Activated CD4-positive, alpha-beta T cell treated with anti-CD3 and anti-CD28 coated beads, Interleukin-2, amount 10 ng/mL, durations not matched to agents 24 days and 14 days (primary cell): Measurements from ENCODE around the gene PSMD11. TPM values are rescaled to one million over a fixed set of nuclear protein-coding genes. Genes with fewer than 3 reads are reported as not detected.

Experiments
- DNase-seq: peaks from one replicate; pipeline ENCODE4 v3.0.0; 2022
- H3K27ac Mint-ChIP-seq: one replicate; pipeline ENCODE4 v1.8.0; 2022; ENCODE audit warnings: mild to moderate bottlenecking, mixed read lengths
- H3K27me3 Mint-ChIP-seq: one replicate; pipeline ENCODE4 v1.8.0; 2022; ENCODE audit warnings: mixed read lengths
- H3K36me3 Mint-ChIP-seq: one replicate; pipeline ENCODE4 v1.8.0; 2022; ENCODE audit warnings: low read depth, mild to moderate bottlenecking, mixed read lengths
- H3K4me1 Mint-ChIP-seq: one replicate; pipeline ENCODE4 v1.8.0; 2021; ENCODE audit warnings: mixed read lengths
- H3K4me3 Mint-ChIP-seq: one replicate; pipeline ENCODE4 v1.8.0; 2022; ENCODE audit warnings: mild to moderate bottlenecking, moderate library complexity, mixed read lengths
- H3K9me3 Mint-ChIP-seq: one replicate; pipeline ENCODE4 v1.8.0; 2021; ENCODE audit warnings: mixed read lengths
- intact Hi-C: fragments of 100-400 bp; cut with micrococcal nuclease; formaldehyde crosslinking; loops from one replicate; pipeline ENCODE4 v1.15.1; 2023
- total RNA-seq: library from RNA; stranded (reverse); gene quantifications from 2 replicates; pipeline ENCODE4 v1.2.3, GENCODE V29; 2022

The PSMD11 gene
- total RNA-seq, 1 donor from 2014 or later = 217 TPM

- H3K4me1 Mint-ChIP-seq = peaks cover 17% of the 10 kb centered on the region
- peak; percentile 52 for DNase-seq
- no peak overlapping the region for H3K4me3 Mint-ChIP-seq
- H3K36me3 Mint-ChIP-seq = peaks cover 2% of the 10 kb centered on the region
- no peak overlapping the region for H3K27ac Mint-ChIP-seq
- intact Hi-C loops = no loop called here
- no peaks in the 10 kb centered on the region for H3K9me3 Mint-ChIP-seq
- no peaks in the 10 kb centered on the region for H3K27me3 Mint-ChIP-seq
Measured at GRCh38 chr17:32497431-32498205, 53.3 kb downstream of the PSMD11 start.

DNA sequence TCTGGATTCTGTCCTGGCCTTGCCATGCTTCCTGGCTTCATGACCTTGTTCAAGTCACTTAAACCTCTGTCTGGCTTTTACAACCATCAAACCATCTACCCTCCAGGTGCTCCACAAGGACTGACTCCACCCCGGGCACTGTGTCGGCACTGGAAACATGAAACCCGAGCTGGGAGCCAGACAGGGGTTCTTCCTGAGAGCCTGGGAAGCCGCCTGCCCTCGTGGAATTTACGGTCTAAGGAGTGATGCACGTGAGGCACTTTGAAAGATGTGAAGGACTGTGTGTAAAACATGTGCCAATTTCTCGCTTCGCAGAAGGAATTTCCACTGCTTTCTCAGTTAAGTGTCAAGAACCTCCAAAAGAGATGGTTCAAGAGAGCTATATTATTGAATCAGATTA lies 54.1 kb downstream of the PSMD11 start:
- Mint-ChIP-seq H3K27me3 (no peaks in the 10 kb centered on the region), H3K4me1 (peaks cover 16% of the 10 kb centered on the region), H3K4me3 (no peak overlapping the region), H3K27ac (no peak overlapping the region), H3K9me3 (no peaks in the 10 kb centered on the region), H3K36me3 (no peaks in the 10 kb centered on the region)
- peak; percentile 54 for DNase-seq
- intact Hi-C loops = no loop called here

- H3K36me3 Mint-ChIP-seq = no peaks in the 10 kb centered on the region
- no peaks in the 10 kb centered on the region for H3K27me3 Mint-ChIP-seq
- DNase-seq = no peak
- H3K4me3 Mint-ChIP-seq = peak overlapping the region; percentile 1
- H3K4me1 Mint-ChIP-seq = peaks cover 36% of the 10 kb centered on the region
- intact Hi-C loops = no loop called here
- H3K9me3 Mint-ChIP-seq = no peaks in the 10 kb centered on the region
- peak overlapping the region; percentile 42 for H3K27ac Mint-ChIP-seq
Measured at GRCh38 chr17:32502013-32502412, 57.7 kb downstream of the PSMD11 start.

DNA sequence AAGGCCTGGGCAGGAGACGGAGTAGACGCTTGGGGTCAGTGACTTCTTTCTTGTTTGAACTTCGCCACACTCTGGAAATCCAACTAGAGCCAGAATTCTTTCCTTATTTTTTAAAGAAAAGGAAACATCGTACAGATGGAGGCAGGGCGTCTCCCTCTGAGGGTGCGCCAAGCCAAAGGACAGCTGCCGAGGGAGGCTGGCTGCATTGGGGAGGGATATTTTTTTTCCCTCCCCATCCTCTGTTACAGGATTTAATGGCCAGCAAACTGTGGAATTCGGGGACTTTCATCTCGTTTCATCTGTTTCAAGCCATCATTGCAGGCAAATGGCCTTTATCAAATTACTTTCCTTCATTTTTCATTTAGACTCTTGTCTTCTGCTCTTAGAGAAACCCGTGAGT lies 58.4 kb downstream of the PSMD11 start:
- peaks cover 36% of the 10 kb centered on the region for H3K4me1 Mint-ChIP-seq
- H3K9me3 Mint-ChIP-seq = no peaks in the 10 kb centered on the region
- no peaks in the 10 kb centered on the region for H3K27me3 Mint-ChIP-seq
- no peak for DNase-seq
- H3K4me3 Mint-ChIP-seq = peak overlapping the region; percentile 72
- intact Hi-C loops = loop anchor here (1.0 kb wide), 1 partner anchor 21 kb away; no protein-coding TSS in a partner anchor
- no peaks in the 10 kb centered on the region for H3K36me3 Mint-ChIP-seq
- H3K27ac Mint-ChIP-seq = peak overlapping the region; percentile 95

- Mint-ChIP-seq H3K4me1 (peaks cover 36% of the 10 kb centered on the region), H3K27me3 (no peaks in the 10 kb centered on the region), H3K27ac (peak overlapping the region; percentile 95)
Measured at GRCh38 chr17:32503251-32504165, 59.2 kb downstream of the PSMD11 start.

GRCh38 chr17:32504166-32504990 lies 60.1 kb downstream of the PSMD11 start:
- H3K27ac Mint-ChIP-seq = peak overlapping the region; percentile 95
- DNase-seq = no peak
- H3K36me3 Mint-ChIP-seq = no peaks in the 10 kb centered on the region
- peak overlapping the region; percentile 72 for H3K4me3 Mint-ChIP-seq
- H3K27me3 Mint-ChIP-seq = no peaks in the 10 kb centered on the region
- intact Hi-C loops = no loop called here
- H3K4me1 Mint-ChIP-seq = peaks cover 36% of the 10 kb centered on the region
- no peaks in the 10 kb centered on the region for H3K9me3 Mint-ChIP-seq

More at GRCh38 chr17:32503251-32504165, 59.2 kb downstream of the PSMD11 start:
- intact Hi-C loops = loop anchor here (1.0 kb wide), 1 partner anchor 20 kb away; no protein-coding TSS in a partner anchor
- peak; percentile 88 for DNase-seq
- no peaks in the 10 kb centered on the region for H3K36me3 Mint-ChIP-seq
- H3K4me3 Mint-ChIP-seq = peak overlapping the region; percentile 72
- no peaks in the 10 kb centered on the region for H3K9me3 Mint-ChIP-seq

GRCh38 chr17:32508926-32509325 lies 64.6 kb downstream of the PSMD11 start:
- H3K36me3 Mint-ChIP-seq = no peaks in the 10 kb centered on the region
- no peak for DNase-seq
- H3K4me1 Mint-ChIP-seq = peaks cover 19% of the 10 kb centered on the region
- no peak overlapping the region for H3K27ac Mint-ChIP-seq
- intact Hi-C loops = no loop called here
- no peaks in the 10 kb centered on the region for H3K27me3 Mint-ChIP-seq
- H3K9me3 Mint-ChIP-seq = no peaks in the 10 kb centered on the region
- H3K4me3 Mint-ChIP-seq = no peak overlapping the region

- DNase-seq = no peak
- Mint-ChIP-seq H3K27me3 (no peaks in the 10 kb centered on the region), H3K9me3 (no peaks in the 10 kb centered on the region), H3K36me3 (no peaks in the 10 kb centered on the region), H3K27ac (no peak overlapping the region), H3K4me1 (peaks cover 9% of the 10 kb centered on the region), H3K4me3 (no peak overlapping the region)
- intact Hi-C loops = no loop called here
Measured at GRCh38 chr17:32510466-32510865, 66.2 kb downstream of the PSMD11 start.

DNA sequence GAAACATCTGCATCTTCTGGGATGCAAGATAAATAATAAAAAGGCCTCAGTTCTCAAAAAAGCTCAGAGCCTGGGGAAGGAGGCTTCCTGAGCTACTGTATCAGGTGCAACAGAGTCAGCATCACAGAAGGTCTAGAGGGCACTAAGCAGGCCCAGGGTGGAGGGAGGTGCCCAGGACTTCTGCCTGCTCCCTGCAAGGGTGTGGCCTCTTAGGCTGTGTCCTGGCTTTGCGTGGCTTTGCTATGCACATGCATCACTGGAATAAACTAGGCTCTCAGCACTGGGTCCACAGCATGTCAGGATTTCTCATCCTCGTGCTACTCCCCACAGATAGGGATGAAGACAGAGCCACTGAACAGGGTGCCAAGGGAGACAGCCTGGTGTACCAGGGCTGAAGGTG lies 68.0 kb downstream of the PSMD11 start:
- Mint-ChIP-seq H3K4me3 (no peak overlapping the region), H3K4me1 (peaks cover 20% of the 10 kb centered on the region)

DNA sequence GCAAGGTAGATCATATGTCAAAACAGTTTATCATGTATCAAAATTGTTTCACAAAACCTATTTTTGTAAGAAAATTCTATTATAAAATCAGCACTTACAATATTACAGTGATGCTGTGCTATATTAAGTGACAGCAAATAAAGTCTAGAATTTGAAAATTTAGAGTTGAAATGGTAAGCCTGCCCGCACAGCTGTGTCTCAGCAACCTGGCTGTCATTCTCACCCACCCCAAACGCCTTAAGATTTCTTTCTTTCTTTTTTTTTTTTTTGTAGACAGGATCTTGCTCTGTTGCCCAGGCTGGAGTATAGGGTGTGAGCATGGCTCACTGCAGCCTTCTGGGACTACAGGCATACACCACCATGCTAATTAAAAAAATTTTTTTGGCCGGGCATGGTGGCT lies 69.3 kb downstream of the PSMD11 start:
- peaks cover 29% of the 10 kb centered on the region for H3K4me1 Mint-ChIP-seq
- DNase-seq = no peak
- no peak overlapping the region for H3K27ac Mint-ChIP-seq
- H3K36me3 Mint-ChIP-seq = no peaks in the 10 kb centered on the region
- H3K9me3 Mint-ChIP-seq = no peaks in the 10 kb centered on the region
- intact Hi-C loops = no loop called here
- no peaks in the 10 kb centered on the region for H3K27me3 Mint-ChIP-seq
- H3K4me3 Mint-ChIP-seq = no peak overlapping the region

More for the DNA sequence above, 68.0 kb downstream of the PSMD11 start:
- Mint-ChIP-seq H3K27ac (no peak overlapping the region), H3K36me3 (no peaks in the 10 kb centered on the region), H3K27me3 (no peaks in the 10 kb centered on the region), H3K9me3 (no peaks in the 10 kb centered on the region)
- no peak for DNase-seq
- intact Hi-C loops = no loop called here

GRCh38 chr17:32514606-32515005 lies 70.3 kb downstream of the PSMD11 start:
- no peak for DNase-seq
- peaks cover 33% of the 10 kb centered on the region for H3K4me1 Mint-ChIP-seq

GRCh38 chr17:32515677-32516383 lies 71.5 kb downstream of the PSMD11 start:
- no peak for DNase-seq
- no peaks in the 10 kb centered on the region for H3K36me3 Mint-ChIP-seq
- intact Hi-C loops = no loop called here
- H3K27ac Mint-ChIP-seq = peak overlapping the region; percentile 9
- no peaks in the 10 kb centered on the region for H3K27me3 Mint-ChIP-seq
- H3K9me3 Mint-ChIP-seq = no peaks in the 10 kb centered on the region
- H3K4me1 Mint-ChIP-seq = peaks cover 45% of the 10 kb centered on the region
- H3K4me3 Mint-ChIP-seq = no peak overlapping the region

More at GRCh38 chr17:32514606-32515005, 70.3 kb downstream of the PSMD11 start:
- Mint-ChIP-seq H3K36me3 (no peaks in the 10 kb centered on the region), H3K27ac (no peak overlapping the region), H3K27me3 (no peaks in the 10 kb centered on the region), H3K4me3 (no peak overlapping the region), H3K9me3 (no peaks in the 10 kb centered on the region)
- intact Hi-C loops = no loop called here

DNA sequence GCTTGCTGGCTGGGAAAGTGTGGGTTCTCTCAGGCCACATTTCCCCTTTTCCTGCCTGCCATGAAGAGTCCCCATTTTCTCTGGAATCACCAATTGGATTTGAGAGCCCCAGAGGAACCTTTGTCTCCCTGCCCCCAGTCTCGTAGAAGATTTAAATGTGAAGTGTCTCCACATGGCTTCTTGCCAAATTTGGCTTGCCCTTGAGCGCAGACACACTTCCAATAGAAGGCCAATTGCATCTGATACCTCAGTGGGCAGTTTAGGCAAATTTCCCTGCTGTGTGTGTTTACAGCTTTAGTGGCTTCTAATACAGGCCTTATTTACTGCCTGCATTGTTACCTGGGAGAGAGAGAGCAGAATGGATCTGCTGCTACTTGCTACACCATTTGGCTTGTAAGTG lies 72.1 kb downstream of the PSMD11 start:
- Mint-ChIP-seq H3K27ac (no peak overlapping the region), H3K27me3 (no peaks in the 10 kb centered on the region), H3K4me3 (no peak overlapping the region), H3K4me1 (peaks cover 50% of the 10 kb centered on the region), H3K9me3 (no peaks in the 10 kb centered on the region), H3K36me3 (no peaks in the 10 kb centered on the region)
- no peak for DNase-seq
- intact Hi-C loops = no loop called here
